DOHH2 (cell line): Measurements from ENCODE around the gene PALM.

Experiments used
- H3F3A ChIP-seq: fragments of 200-600 bp; sonication (generic), shearing (Covaris generic); 2 replicates; pipeline ENCODE4 v1.6.0; 2016; ENCODE audit warnings: antibody characterized with exemption, mild to moderate bottlenecking; ENCODE audit not compliant: control insufficient read depth, insufficient read depth
- H3K27ac ChIP-seq: fragments of 200-600 bp; sonication (generic); 2 replicates; pipeline ENCODE4 v1.5.1; 2014; ENCODE audit warnings: low read depth, mild to moderate bottlenecking, low read length, moderate library complexity
- H3K27me3 ChIP-seq: fragments of 200-600 bp; sonication (generic); 2 replicates; pipeline ENCODE4 v1.6.1; 2014; ENCODE audit warnings: mild to moderate bottlenecking, low read length, mixed read lengths; ENCODE audit not compliant: control insufficient read depth
- H3K36me3 ChIP-seq: fragments of 200-600 bp; sonication (generic); 2 replicates; pipeline ENCODE4 v1.6.1; 2014; ENCODE audit warnings: mild to moderate bottlenecking, low read length, moderate library complexity, mixed read lengths; ENCODE audit not compliant: control insufficient read depth
- H3K4me1 ChIP-seq: fragments of 200-600 bp; sonication (generic); 2 replicates; pipeline ENCODE4 v1.6.1; 2014; ENCODE audit warnings: mild to moderate bottlenecking, low read length, mixed read lengths; ENCODE audit not compliant: control insufficient read depth
- H3K4me2 ChIP-seq: fragments of 200-600 bp; sonication (generic); 2 replicates; pipeline ENCODE4 v1.6.0; 2014; ENCODE audit warnings: mild to moderate bottlenecking, low read length, moderate library complexity
- H3K4me3 ChIP-seq: fragments of 200-600 bp; sonication (generic); 2 replicates; pipeline ENCODE4 v1.5.1; 2014; ENCODE audit warnings: mild to moderate bottlenecking, low read length, mixed read lengths
- H3K79me2 ChIP-seq: fragments of 200-600 bp; sonication (generic); 2 replicates; pipeline ENCODE4 v1.6.1; 2014; ENCODE audit warnings: mild to moderate bottlenecking, low read length, mixed read lengths; ENCODE audit not compliant: control insufficient read depth
- H3K9me2 ChIP-seq: fragments of 200-600 bp; sonication (generic); replicated peaks from 2 replicates; pipeline ENCODE4 v1.6.1; 2014; ENCODE audit warnings: mild to moderate bottlenecking, low read length, mixed read lengths; ENCODE audit not compliant: control insufficient read depth
- H3K9me3 ChIP-seq: fragments of 200-600 bp; sonication (generic); 2 replicates; pipeline ENCODE4 v1.6.1; 2014; ENCODE audit warnings: antibody characterized with exemption, low read length, mixed read lengths; ENCODE audit not compliant: control insufficient read depth, insufficient read depth
- H4K20me1 ChIP-seq: fragments of 200-600 bp; sonication (generic); 2 replicates; pipeline ENCODE4 v1.6.0; 2014; ENCODE audit warnings: low read depth, mild to moderate bottlenecking, antibody characterized with exemption, low read length, moderate library complexity; ENCODE audit not compliant: control insufficient read depth, insufficient read depth
- CTCF ChIP-seq: fragments of 200-600 bp; sonication (generic); IDR thresholded peaks from one replicate; pipeline ENCODE4 v1.5.1; 2014; ENCODE audit warnings: antibody characterized with exemption, mild to moderate bottlenecking, low read depth, low read length; ENCODE audit not compliant: poor library complexity, severe bottlenecking
- EZH2phosphoT487 ChIP-seq: fragments of 200-600 bp; sonication (generic); IDR thresholded peaks from 2 replicates; pipeline ENCODE4 v1.6.1; 2017; ENCODE audit warnings: borderline replicate concordance, mild to moderate bottlenecking, antibody characterized with exemption, low read length, moderate library complexity, mixed read lengths

Gene PALM

GRCh38 chr19:768424-768823, 59.7 kb downstream of the PALM start:
- TF ChIP-seq CTCF, result no peak
- no peak for TF ChIP-seq EZH2phosphoT487
- Histone ChIP-seq H3K79me2 (no peaks in the 10 kb centered on the region), H3K27ac (no peak overlapping the region), H3K9me3 (no peaks in the 10 kb centered on the region), H3K4me2 (no peak overlapping the region), H3K9me2 (no peaks in the 10 kb centered on the region), H3F3A (no peaks in the 10 kb centered on the region), H3K27me3 (no peaks in the 10 kb centered on the region), H3K4me3 (no peak overlapping the region), H3K36me3 (no peaks in the 10 kb centered on the region), H4K20me1 (no peaks in the 10 kb centered on the region), H3K4me1 (peaks cover 3% of the 10 kb centered on the region; the same call in 1 of the 2 replicates)

- Histone ChIP-seq H3K9me2 (no peaks in the 10 kb centered on the region), H3K4me3 (no peak overlapping the region), H3K4me2 (no peak overlapping the region), H3K36me3 (no peaks in the 10 kb centered on the region), H3K79me2 (no peaks in the 10 kb centered on the region), H3K4me1 (peaks cover 3% of the 10 kb centered on the region; the same call in 1 of the 2 replicates), H3K27ac (no peak overlapping the region), H3F3A (no peaks in the 10 kb centered on the region), H3K9me3 (no peaks in the 10 kb centered on the region), H4K20me1 (no peaks in the 10 kb centered on the region), H3K27me3 (no peaks in the 10 kb centered on the region)
- TF ChIP-seq EZH2phosphoT487 (no peak), CTCF (no peak)
These were observed 60.9 kb downstream of the PALM start for GRCh38 chr19:769616-770015.

GRCh38 chr19:771332-771785, 62.6 kb downstream of the PALM start:
- Histone ChIP-seq H3K9me3 (no peaks in the 10 kb centered on the region), H3K36me3 (no peaks in the 10 kb centered on the region), H3K4me2 (no peak overlapping the region), H3K27me3 (no peaks in the 10 kb centered on the region), H3K79me2 (no peaks in the 10 kb centered on the region), H3K4me3 (no peak overlapping the region), H3K27ac (no peak overlapping the region), H3K9me2 (no peaks in the 10 kb centered on the region), H4K20me1 (no peaks in the 10 kb centered on the region), H3K4me1 (peaks cover 3% of the 10 kb centered on the region; the same call in 1 of the 2 replicates), H3F3A (no peaks in the 10 kb centered on the region)
- TF ChIP-seq EZH2phosphoT487 (no peak), CTCF (peak; percentile 34)

- no peaks in the 10 kb centered on the region for H3K9me2 ChIP-seq
- no peaks in the 10 kb centered on the region for H4K20me1 ChIP-seq
- no peaks in the 10 kb centered on the region for H3K36me3 ChIP-seq
- no peak overlapping the region for H3K27ac ChIP-seq
- peaks cover 3% of the 10 kb centered on the region; the same call in 1 of the 2 replicates for H3K4me1 ChIP-seq
- H3K4me2 ChIP-seq, result no peak overlapping the region
- H3F3A ChIP-seq, result no peaks in the 10 kb centered on the region
- no peaks in the 10 kb centered on the region for H3K27me3 ChIP-seq
- H3K4me3 ChIP-seq, result no peak overlapping the region
- TF ChIP-seq CTCF (no peak), EZH2phosphoT487 (no peak)
- no peaks in the 10 kb centered on the region for H3K9me3 ChIP-seq
- no peaks in the 10 kb centered on the region for H3K79me2 ChIP-seq
These were observed 63.3 kb downstream of the PALM start for GRCh38 chr19:772063-772462.
